ENCODE results near the gene BPIFB2. TPM values are rescaled to one million over a fixed set of nuclear protein-coding genes. Genes with fewer than 3 reads are reported as not detected.
A peak's percentile ranks its signal among the peaks of the same experiment; 100 is the strongest.

BPIFB2 gene
- polyA plus RNA-seq, 1 of the 3 experiments (the other 2 are of a cell fraction) = not detected

GRCh38 chr20:32960222-32960518, 47.3 kb upstream of the BPIFB2 start (continued):
- TF ChIP-seq CTCF (IDR thresholded peaks at IDR 0.05) (no peak), NFIC (IDR thresholded peaks at IDR 0.05; ENCODE audit: borderline replicate concordance) (no peak), POLR2AphosphoS5 (IDR thresholded peaks at IDR 0.05; ENCODE audit: low read depth, low read length) (no peak)

GRCh38 chr20:32960849-32961731, 46.4 kb upstream of the BPIFB2 start:
- Histone ChIP-seq H3K4me2 (no peak overlapping the region), H4K20me1 (ENCODE audit: insufficient read depth) (no peaks in the 10 kb centered on the region), H3K9ac (no peak overlapping the region), H3K9me2 (no peaks in the 10 kb centered on the region), H3K9me3 (no peaks in the 10 kb centered on the region; the same call in 1 of the 2 replicates), H3F3A (replicated peaks; ENCODE audit: insufficient read depth) (no peaks in the 10 kb centered on the region), H3K4me1 (ENCODE audit: control insufficient read depth in 1 of 2, insufficient read depth in 2 of 2, low read depth in 1 of 2, low read length in 1 of 2) (no peaks in the 10 kb centered on the region), H3K79me2 (ENCODE audit: insufficient read depth) (no peaks in the 10 kb centered on the region), H3K27me3 (ENCODE audit: insufficient read depth) (peaks cover 39% of the 10 kb centered on the region), H3K27ac (ENCODE audit: low read depth in 2 of 2, low read length in 1 of 2) (no peak overlapping the region), H2AFZ (ENCODE audit: low read depth) (no peak overlapping the region), H3K4me3 (ENCODE audit: low read depth in 2 of 2, low read length in 1 of 2) (no peak overlapping the region), H3K36me3 (replicated peaks in 1 of 2; ENCODE audit: control insufficient read depth in 1 of 2, insufficient read depth in 2 of 2, low read length in 1 of 2) (no peaks in the 10 kb centered on the region)
- ChIA-PET POLR2A (no interaction called here), CTCF (no interaction called here)
- peak; percentile 4 for DNase-seq
- TF ChIP-seq CTCF (IDR thresholded peaks at IDR 0.05) = no peak
- TF ChIP-seq FOSL2 (IDR thresholded peaks at IDR 0.05; ENCODE audit: borderline replicate concordance, low read depth) = no peak
- no peak for TF ChIP-seq PBX3 (IDR thresholded peaks at IDR 0.05)
- 35% methylated on average over 27 of the region's 28 CpGs for WGBS (ENCODE audit: low lambda C conversion rate)

GRCh38 chr20:32962053-32962452, 45.5 kb upstream of the BPIFB2 start:
- Histone ChIP-seq H3K4me3 (ENCODE audit: low read depth in 2 of 2, low read length in 1 of 2) (no peak overlapping the region), H4K20me1 (ENCODE audit: insufficient read depth) (no peaks in the 10 kb centered on the region), H3K9me2 (no peaks in the 10 kb centered on the region), H3K4me1 (ENCODE audit: control insufficient read depth in 1 of 2, insufficient read depth in 2 of 2, low read depth in 1 of 2, low read length in 1 of 2) (no peaks in the 10 kb centered on the region), H3K9ac (no peak overlapping the region), H3K4me2 (no peak overlapping the region), H2AFZ (ENCODE audit: low read depth) (no peak overlapping the region), H3K36me3 (replicated peaks in 1 of 2; ENCODE audit: control insufficient read depth in 1 of 2, insufficient read depth in 2 of 2, low read length in 1 of 2) (no peaks in the 10 kb centered on the region), H3K9me3 (no peaks in the 10 kb centered on the region; the same call in 1 of the 2 replicates), H3K27ac (ENCODE audit: low read depth in 2 of 2, low read length in 1 of 2) (no peak overlapping the region), H3K27me3 (ENCODE audit: insufficient read depth) (peaks cover 39% of the 10 kb centered on the region), H3K79me2 (ENCODE audit: insufficient read depth) (no peaks in the 10 kb centered on the region), H3F3A (replicated peaks; ENCODE audit: insufficient read depth) (no peaks in the 10 kb centered on the region)
- POLR2A ChIA-PET = no interaction called here
- 7% methylated on average over 3 of the region's 5 CpGs for WGBS (ENCODE audit: low lambda C conversion rate)
- CTCF ChIA-PET = no interaction called here
- peak; percentile 3 for DNase-seq
- TF ChIP-seq NRF1 (IDR thresholded peaks at IDR 0.05; ENCODE audit: low read depth, low read length) (no peak), PBX3 (IDR thresholded peaks at IDR 0.05) (no peak), GABPA (IDR thresholded peaks at IDR 0.05; ENCODE audit: low read depth) (no peak), RFX5 (IDR thresholded peaks at IDR 0.05; ENCODE audit: low read length) (no peak), TCF12 (IDR thresholded peaks at IDR 0.05) (no peak), TEAD4 (IDR thresholded peaks at IDR 0.05; ENCODE audit: borderline replicate concordance, insufficient read depth) (no peak), FOSL2 (IDR thresholded peaks at IDR 0.05; ENCODE audit: borderline replicate concordance, low read depth) (no peak), USF2 (IDR thresholded peaks at IDR 0.05; ENCODE audit: borderline replicate concordance, low read depth, low read length) (no peak), SMC3 (IDR thresholded peaks at IDR 0.05; ENCODE audit: low read depth, low read length) (no peak), USF1 (IDR thresholded peaks at IDR 0.05; ENCODE audit: borderline replicate concordance, low read depth) (no peak)

Data from SK-N-SH (cell line).